Activated CD4-positive, alpha-beta T cell treated with anti-CD3 and anti-CD28 coated beads, Interleukin-2, amount 10 ng/mL, durations not matched to agents 24 days and 14 days (primary cell): ENCODE data around the gene STOM. TPM values are rescaled to one million over a fixed set of nuclear protein-coding genes. Genes with fewer than 3 reads are reported as not detected.

Source experiments
- DNase-seq: peaks from one replicate; pipeline ENCODE4 v3.0.0; 2022
- H3K27ac Mint-ChIP-seq: one replicate; pipeline ENCODE4 v1.8.0; 2022; ENCODE audit warnings: mild to moderate bottlenecking, mixed read lengths
- H3K27me3 Mint-ChIP-seq: one replicate; pipeline ENCODE4 v1.8.0; 2022; ENCODE audit warnings: mixed read lengths
- H3K36me3 Mint-ChIP-seq: one replicate; pipeline ENCODE4 v1.8.0; 2022; ENCODE audit warnings: low read depth, mild to moderate bottlenecking, mixed read lengths
- H3K4me1 Mint-ChIP-seq: one replicate; pipeline ENCODE4 v1.8.0; 2021; ENCODE audit warnings: mixed read lengths
- H3K4me3 Mint-ChIP-seq: one replicate; pipeline ENCODE4 v1.8.0; 2022; ENCODE audit warnings: mild to moderate bottlenecking, moderate library complexity, mixed read lengths
- H3K9me3 Mint-ChIP-seq: one replicate; pipeline ENCODE4 v1.8.0; 2021; ENCODE audit warnings: mixed read lengths
- intact Hi-C: fragments of 100-400 bp; cut with micrococcal nuclease; formaldehyde crosslinking; loops from one replicate; pipeline ENCODE4 v1.15.1; 2023
- total RNA-seq: library from RNA; stranded (reverse); gene quantifications from 2 replicates; pipeline ENCODE4 v1.2.3, GENCODE V29; 2022

STOM gene
- total RNA-seq, 1 donor from 2014 or later = 50.3 TPM

- peaks cover 13% of the 10 kb centered on the region for H3K4me1 Mint-ChIP-seq
- no peaks in the 10 kb centered on the region for H3K9me3 Mint-ChIP-seq
- peaks cover 28% of the 10 kb centered on the region for H3K27me3 Mint-ChIP-seq
- no peak overlapping the region for H3K27ac Mint-ChIP-seq
- intact Hi-C loops = no loop called here
- no peak for DNase-seq
- H3K4me3 Mint-ChIP-seq = no peak overlapping the region
- no peaks in the 10 kb centered on the region for H3K36me3 Mint-ChIP-seq
Observed at GRCh38 chr9:121302341-121302740, 67.7 kb downstream of the STOM start.

- Mint-ChIP-seq H3K9me3 (no peaks in the 10 kb centered on the region), H3K4me3 (no peak overlapping the region), H3K27me3 (peaks cover 28% of the 10 kb centered on the region), H3K27ac (no peak overlapping the region), H3K36me3 (no peaks in the 10 kb centered on the region), H3K4me1 (peaks cover 13% of the 10 kb centered on the region)
- DNase-seq = no peak
- intact Hi-C loops = no loop called here
Observed at GRCh38 chr9:121301881-121302286, 68.2 kb downstream of the STOM start.

- H3K4me1 Mint-ChIP-seq = peaks cover 13% of the 10 kb centered on the region
- no peaks in the 10 kb centered on the region for H3K9me3 Mint-ChIP-seq
- no peak for DNase-seq
- intact Hi-C loops = no loop called here
- no peak overlapping the region for H3K27ac Mint-ChIP-seq
- H3K4me3 Mint-ChIP-seq = peak overlapping the region; percentile 74
- H3K36me3 Mint-ChIP-seq = no peaks in the 10 kb centered on the region
- peaks cover 28% of the 10 kb centered on the region for H3K27me3 Mint-ChIP-seq
Observed at GRCh38 chr9:121300283-121301119, 69.5 kb downstream of the STOM start.

- Mint-ChIP-seq H3K4me3 (peak overlapping the region; percentile 74), H3K27me3 (peaks cover 28% of the 10 kb centered on the region), H3K4me1 (peaks cover 13% of the 10 kb centered on the region), H3K27ac (no peak overlapping the region), H3K9me3 (no peaks in the 10 kb centered on the region), H3K36me3 (no peaks in the 10 kb centered on the region)
- intact Hi-C loops = no loop called here
- peak; percentile 71 for DNase-seq
Observed at GRCh38 chr9:121299467-121300282, 70.4 kb downstream of the STOM start.

GRCh38 chr9:121298689-121299466 lies 71.2 kb downstream of the STOM start:
- Mint-ChIP-seq H3K9me3 (no peaks in the 10 kb centered on the region), H3K4me1 (peaks cover 13% of the 10 kb centered on the region), H3K27me3 (peaks cover 28% of the 10 kb centered on the region), H3K4me3 (peak overlapping the region; percentile 67), H3K36me3 (no peaks in the 10 kb centered on the region), H3K27ac (no peak overlapping the region)
- intact Hi-C loops = no loop called here
- no peak for DNase-seq

- peaks cover 28% of the 10 kb centered on the region for H3K27me3 Mint-ChIP-seq
Observed at GRCh38 chr9:121298016-121298538, 72.0 kb downstream of the STOM start.

GRCh38 chr9:121297389-121297788 lies 72.7 kb downstream of the STOM start:
- Mint-ChIP-seq H3K27me3 (peaks cover 28% of the 10 kb centered on the region), H3K36me3 (no peaks in the 10 kb centered on the region), H3K4me3 (no peak overlapping the region), H3K27ac (no peak overlapping the region), H3K9me3 (no peaks in the 10 kb centered on the region), H3K4me1 (peaks cover 13% of the 10 kb centered on the region)
- intact Hi-C loops = no loop called here
- no peak for DNase-seq

More at GRCh38 chr9:121298016-121298538, 72.0 kb downstream of the STOM start:
- DNase-seq = no peak
- intact Hi-C loops = no loop called here
- Mint-ChIP-seq H3K36me3 (no peaks in the 10 kb centered on the region), H3K4me3 (no peak overlapping the region), H3K9me3 (no peaks in the 10 kb centered on the region), H3K27ac (no peak overlapping the region), H3K4me1 (peaks cover 13% of the 10 kb centered on the region)

- no peaks in the 10 kb centered on the region for H3K36me3 Mint-ChIP-seq
- peaks cover 27% of the 10 kb centered on the region for H3K27me3 Mint-ChIP-seq
- no peaks in the 10 kb centered on the region for H3K9me3 Mint-ChIP-seq
- peaks cover 13% of the 10 kb centered on the region for H3K4me1 Mint-ChIP-seq
- H3K4me3 Mint-ChIP-seq = no peak overlapping the region
- DNase-seq = no peak
- intact Hi-C loops = no loop called here
- no peak overlapping the region for H3K27ac Mint-ChIP-seq
Observed at GRCh38 chr9:121296213-121297127, 73.6 kb downstream of the STOM start.

- Mint-ChIP-seq H3K4me1 (peaks cover 13% of the 10 kb centered on the region), H3K36me3 (no peaks in the 10 kb centered on the region), H3K27me3 (peaks cover 23% of the 10 kb centered on the region), H3K27ac (no peak overlapping the region), H3K4me3 (no peak overlapping the region), H3K9me3 (no peaks in the 10 kb centered on the region)
- intact Hi-C loops = no loop called here
- no peak for DNase-seq
Observed at GRCh38 chr9:121295662-121296191, 74.3 kb downstream of the STOM start.

- H3K4me1 Mint-ChIP-seq = peaks cover 9% of the 10 kb centered on the region
- no peaks in the 10 kb centered on the region for H3K36me3 Mint-ChIP-seq
- peaks cover 17% of the 10 kb centered on the region for H3K27me3 Mint-ChIP-seq
- H3K4me3 Mint-ChIP-seq = no peak overlapping the region
- no peak overlapping the region for H3K27ac Mint-ChIP-seq
- intact Hi-C loops = no loop called here
- no peaks in the 10 kb centered on the region for H3K9me3 Mint-ChIP-seq
- no peak for DNase-seq
Observed at GRCh38 chr9:121294866-121295661, 75.0 kb downstream of the STOM start.

GRCh38 chr9:121294151-121294743 lies 75.8 kb downstream of the STOM start:
- intact Hi-C loops = no loop called here
- H3K4me1 Mint-ChIP-seq = peaks cover 6% of the 10 kb centered on the region
- no peaks in the 10 kb centered on the region for H3K36me3 Mint-ChIP-seq
- peaks cover 13% of the 10 kb centered on the region for H3K27me3 Mint-ChIP-seq
- H3K27ac Mint-ChIP-seq = no peak overlapping the region
- H3K4me3 Mint-ChIP-seq = no peak overlapping the region
- H3K9me3 Mint-ChIP-seq = no peaks in the 10 kb centered on the region
- DNase-seq = no peak

- Mint-ChIP-seq H3K36me3 (no peaks in the 10 kb centered on the region), H3K4me3 (no peak overlapping the region), H3K9me3 (no peaks in the 10 kb centered on the region), H3K27ac (no peak overlapping the region), H3K27me3 (peaks cover 3% of the 10 kb centered on the region), H3K4me1 (peaks cover 7% of the 10 kb centered on the region)
- intact Hi-C loops = no loop called here
- no peak for DNase-seq
Observed at GRCh38 chr9:121292801-121293241, 77.2 kb downstream of the STOM start.
